ENCODE data around the gene GALK1.
A peak's percentile ranks its signal among the peaks of the same experiment; 100 is the strongest.
"Not testable (repeated sequence)": the region's sequence is repeated elsewhere in the genome, so short reads cannot be mapped to it uniquely, and the experiment has no call there.

GALK1 gene

DNA sequence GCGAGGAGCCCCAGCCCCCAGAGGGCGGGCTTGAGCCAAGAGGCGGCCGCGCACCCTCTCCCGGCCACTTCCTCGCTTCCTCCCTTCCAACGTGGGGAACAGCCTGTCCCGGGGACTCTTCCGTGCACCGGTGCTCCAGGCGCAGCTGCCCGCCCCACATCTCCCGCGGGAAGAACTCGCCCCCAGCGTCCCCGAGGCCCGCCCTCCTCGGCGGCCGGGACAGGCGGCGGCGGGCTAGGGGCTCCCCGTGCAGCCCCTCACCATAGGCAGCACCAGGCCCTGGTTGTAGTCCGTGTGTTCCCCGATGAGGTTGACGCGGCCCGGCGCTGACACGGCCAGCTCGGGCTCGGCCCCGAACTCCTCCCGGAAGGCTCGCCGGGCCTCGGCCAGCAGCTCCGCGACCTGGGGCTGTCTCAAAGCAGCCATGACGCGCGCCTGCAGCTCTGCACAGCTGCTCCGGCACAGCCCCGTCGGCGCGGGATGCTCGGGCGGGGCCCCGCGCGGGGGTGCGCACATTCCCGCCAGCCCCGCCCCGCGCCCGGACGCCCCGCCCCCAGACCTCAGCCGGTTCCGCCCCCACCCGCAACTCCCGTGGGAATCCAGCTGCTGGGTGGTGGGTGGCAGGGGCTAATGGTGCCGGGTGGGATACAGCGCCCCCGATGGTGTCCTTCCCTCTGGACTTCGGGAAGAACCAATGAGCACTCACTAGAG, at the start of gene GALK1:
Gene GALK1, minus strand, starts transcription at position 482 of the 711 bp plus-strand sequence. Its CDS starts 56 bp downstream, at position 426.
- DNase-seq (ENCODE audit: low read depth): peak; percentile 77

DNA sequence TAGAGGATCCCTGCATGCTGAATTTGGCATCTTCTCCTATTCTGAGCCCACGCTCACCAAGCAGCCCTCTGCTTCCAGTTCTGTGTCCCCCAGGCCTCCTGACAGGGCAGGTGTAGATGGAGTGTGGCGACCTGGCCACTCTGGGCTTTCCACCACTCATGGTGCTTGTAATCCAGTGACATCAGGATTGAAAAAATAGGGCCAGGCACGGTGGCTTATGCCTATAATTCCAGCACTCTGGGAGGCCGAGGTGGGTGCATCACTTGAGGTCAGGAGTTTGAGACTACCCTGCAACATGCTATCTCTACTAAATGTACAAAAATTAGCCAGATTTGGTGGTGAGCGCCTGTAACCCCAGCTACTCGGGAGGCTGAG, 49.0 kb upstream of the GALK1 start:
- DNase-seq (ENCODE audit: low read depth): no peak

DNA sequence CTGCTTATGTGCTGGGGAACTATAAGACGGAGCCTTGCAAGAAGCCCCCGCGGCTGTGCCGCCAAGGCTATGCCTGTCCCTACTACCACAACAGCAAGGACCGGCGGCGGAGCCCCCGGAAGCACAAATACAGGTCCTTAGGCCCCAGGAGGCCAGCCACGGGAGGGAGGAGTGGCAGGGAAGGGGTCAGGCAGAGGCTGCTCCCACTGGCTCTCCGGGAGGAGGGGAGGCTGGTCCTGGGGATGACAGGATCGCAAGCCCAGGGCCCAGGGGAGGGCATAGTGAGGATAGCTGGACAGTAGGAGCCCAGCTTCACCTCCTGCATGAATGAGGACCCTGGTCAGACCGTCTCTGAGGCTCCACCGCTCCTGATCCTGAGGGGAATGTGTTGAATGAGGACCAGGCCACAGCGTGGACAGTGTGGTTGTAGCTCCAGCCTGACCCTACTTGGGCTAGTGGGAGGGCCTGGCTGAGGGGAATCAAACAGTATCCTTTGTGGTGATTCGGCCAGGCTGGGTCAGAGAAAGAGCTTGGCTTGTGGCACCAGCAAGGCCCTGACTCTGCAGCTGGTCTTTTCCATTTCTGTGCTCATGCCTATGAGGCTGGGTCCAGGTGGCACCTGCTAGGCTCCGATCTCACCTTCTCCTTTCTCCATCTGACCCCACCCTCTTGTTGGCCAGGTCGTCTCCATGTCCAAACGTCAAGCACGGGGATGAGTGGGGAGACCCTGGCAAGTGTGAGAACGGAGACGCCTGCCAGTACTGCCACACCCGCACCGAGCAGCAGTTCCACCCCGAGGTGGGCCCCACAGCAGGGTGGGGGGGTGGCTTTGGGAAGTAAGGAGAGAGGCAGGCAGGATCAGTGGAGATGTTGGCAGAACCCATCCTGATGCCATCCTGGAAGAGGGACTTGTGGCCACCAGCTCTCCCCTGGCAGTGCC, 48.4 kb upstream of the GALK1 start:
- no peak for DNase-seq (ENCODE audit: low read depth)

DNA sequence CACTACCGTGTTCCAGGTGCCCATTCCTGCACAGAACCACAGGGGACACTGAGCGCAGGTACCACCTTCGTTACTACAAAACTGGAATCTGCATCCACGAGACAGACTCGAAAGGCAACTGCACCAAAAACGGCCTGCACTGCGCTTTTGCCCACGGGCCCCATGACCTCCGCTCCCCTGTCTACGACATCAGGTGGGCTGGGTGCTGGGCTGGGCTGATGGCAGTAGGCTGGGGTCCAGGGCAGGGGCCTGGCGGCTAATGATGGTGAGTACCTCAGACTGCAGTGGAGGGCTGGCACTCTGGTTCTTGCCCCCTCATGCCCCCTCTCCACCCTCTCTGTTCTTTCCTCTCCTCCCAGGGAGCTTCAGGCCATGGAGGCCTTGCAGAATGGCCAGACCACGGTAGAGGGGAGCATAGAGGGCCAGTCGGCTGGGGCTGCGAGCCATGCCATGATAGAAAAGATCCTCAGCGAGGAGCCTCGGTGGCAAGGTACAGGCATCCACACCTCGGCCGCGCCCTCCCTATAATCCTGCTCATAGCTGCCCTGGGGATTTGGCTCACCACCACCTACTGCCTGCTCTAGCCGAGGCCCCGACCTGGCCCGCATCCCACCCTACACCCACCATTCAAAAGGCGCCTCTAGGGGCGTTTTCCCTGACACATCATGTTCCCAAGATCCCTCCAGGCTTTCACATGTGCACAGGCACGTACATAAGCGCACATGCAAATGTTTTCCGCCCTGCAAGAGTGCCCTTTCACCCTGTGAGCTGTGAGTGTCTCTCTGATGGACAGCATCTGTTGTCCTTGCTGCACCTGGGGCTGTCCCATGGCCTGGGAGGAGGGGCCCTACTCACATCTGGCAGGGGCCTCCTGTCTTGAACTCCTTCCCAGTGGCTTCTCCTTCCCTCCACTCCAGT, 47.4 kb upstream of the GALK1 start:
- no peak for DNase-seq (ENCODE audit: low read depth)

DNA sequence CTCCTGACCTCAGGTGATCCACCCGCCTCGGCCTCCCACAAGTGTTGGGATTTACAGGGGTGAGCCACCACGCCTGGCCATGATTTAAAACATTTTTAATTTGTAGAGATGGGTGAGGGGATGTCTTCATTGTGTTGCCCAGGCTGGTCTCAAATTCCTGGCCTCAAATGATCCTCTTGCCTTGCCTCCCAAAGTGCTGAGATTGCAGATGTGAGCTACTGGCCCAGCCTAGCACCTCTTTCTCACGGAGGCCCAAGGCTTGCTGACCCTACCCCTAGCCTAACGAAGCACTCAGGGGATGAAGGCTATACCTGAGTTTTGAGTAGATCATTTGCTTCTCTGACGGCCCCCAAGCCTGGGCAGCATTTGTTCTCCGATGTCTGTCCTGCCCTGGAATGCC, 46.2 kb upstream of the GALK1 start:
- DNase-seq (ENCODE audit: low read depth): no peak

DNA sequence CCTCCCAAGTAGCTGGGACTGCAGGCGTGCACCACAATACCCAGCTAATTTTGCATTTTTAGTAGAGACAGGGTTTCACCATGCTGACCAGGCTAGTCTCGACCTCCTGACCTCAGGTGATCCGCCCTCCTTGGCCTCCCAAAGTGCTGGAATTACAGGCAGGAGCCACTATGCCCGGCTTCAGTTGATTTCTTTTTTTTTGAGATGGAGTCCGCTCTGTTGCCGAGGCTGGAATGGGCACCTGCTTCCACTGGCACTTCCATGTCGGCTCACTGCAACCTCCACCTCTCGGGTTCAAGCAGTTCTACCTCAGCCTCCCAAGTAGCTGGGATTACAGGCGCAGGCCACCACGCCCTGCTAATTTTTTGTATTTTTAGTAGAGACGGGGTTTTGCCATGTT, 45.8 kb upstream of the GALK1 start:
- DNase-seq (ENCODE audit: low read depth): not testable (repeated sequence)

DNA sequence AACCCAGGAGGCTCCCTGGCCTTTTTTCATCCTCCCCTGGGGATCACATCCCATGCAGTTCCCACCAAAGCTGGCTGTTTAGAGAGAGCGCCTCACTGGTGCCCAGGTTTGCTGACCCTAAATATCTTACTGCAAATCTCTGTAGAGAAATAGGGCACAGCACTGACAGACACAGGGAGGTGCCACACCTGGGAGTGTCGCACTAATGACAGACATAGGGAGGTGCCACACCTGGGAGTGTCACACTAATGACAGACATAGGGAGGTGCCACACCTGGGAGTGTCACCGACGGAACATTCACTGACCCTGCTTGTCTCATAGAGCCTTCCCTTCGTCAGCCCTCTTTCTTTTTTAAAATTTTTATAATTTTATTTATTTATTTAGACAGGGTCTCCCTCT, 45.2 kb upstream of the GALK1 start:
- DNase-seq (ENCODE audit: low read depth): no peak

DNA sequence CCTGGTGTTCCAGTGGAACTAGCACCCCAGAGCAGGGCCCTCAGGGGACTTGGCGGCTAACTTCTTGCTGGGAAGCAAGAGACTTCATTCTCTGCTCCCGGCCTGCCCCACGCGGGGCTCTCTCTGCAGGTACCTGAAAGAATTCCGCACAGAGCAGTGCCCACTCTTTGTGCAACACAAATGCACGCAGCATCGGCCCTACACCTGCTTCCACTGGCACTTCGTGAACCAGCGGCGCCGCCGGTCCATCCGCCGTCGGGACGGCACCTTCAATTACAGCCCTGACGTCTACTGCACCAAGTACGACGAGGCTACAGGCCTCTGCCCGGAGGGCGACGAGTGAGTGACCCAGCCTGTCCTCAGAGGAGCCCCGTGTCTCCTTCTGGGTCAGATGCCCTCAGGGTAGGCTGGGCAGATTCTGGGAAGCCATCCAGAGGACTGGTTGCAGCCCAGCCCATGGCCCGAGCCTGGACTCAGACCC, 44.7 kb upstream of the GALK1 start:
- no peak for DNase-seq (ENCODE audit: low read depth)

DNA sequence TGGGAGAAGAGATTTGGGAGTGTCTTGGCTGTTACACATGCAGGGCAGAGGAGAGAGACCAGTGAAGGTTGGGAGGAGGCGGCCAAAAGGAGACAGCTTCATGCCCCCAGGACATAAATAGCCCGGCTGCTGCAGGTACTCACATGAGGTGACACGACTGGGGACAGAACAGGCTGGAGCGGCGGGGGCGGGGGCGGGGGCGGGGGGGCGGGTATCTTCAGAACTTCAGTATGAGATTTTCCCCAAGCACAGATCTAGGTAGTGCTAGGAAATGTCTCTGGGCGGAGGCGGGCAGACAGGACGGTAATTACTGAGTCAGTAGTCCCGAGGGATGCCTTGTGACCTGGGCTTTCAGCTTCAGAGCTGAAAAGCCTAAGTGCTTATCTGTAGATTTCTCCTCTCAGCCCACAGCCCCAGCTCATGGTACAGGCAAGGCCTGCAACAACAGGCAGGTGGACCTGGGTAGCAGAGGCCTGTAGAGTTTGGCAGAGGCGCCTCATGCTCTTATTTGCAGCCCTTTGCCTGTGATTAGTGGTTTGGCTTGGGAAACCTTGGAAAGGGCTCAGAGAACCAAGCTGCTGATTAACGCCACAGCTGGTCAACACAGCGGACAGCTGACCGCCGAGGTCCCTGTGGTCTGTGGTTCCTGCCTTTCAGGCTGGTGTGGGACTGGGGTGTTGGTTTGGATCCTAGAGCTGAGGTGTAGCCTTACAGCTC, 44.1 kb upstream of the GALK1 start:
- DNase-seq (ENCODE audit: low read depth): peak; percentile 46

DNA sequence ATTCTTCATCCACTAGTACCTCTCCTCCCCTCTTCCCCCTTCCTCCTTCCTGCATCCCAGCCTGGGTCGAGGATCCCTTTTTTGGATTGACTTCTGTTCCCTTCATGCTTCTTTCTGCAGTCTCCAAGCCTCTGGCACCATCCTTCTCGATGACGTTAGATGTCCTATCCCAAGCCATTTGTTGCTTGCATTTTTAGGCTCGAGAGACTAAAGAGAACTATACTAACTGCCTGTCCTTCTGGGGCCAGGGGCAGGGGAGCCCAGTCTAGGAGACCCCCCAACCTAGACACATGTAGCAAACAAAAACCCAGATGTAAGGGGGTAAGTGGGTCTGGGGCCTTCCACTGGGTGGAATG, 43.5 kb upstream of the GALK1 start:
- no peak for DNase-seq (ENCODE audit: low read depth)

DNA sequence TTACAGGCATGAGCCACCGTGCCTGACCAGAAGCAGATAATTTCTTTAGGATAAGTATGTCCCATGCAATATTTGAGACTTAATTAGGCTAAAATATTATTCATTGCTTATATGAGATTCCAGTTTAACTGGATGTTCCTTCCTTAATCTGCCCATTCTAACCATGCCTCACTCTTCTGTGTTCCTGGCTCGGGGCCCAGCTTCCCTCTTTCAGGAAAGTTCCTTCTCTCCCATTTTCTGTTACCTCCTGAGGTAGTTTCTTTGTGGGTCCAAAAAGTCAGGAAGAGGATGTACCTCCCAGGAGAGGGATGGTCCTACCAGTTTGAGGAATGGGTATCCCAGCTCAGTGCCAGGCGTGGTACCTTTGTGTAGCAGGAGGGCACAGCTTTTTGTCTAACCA, 42.9 kb upstream of the GALK1 start:
- no peak for DNase-seq (ENCODE audit: low read depth)

DNA sequence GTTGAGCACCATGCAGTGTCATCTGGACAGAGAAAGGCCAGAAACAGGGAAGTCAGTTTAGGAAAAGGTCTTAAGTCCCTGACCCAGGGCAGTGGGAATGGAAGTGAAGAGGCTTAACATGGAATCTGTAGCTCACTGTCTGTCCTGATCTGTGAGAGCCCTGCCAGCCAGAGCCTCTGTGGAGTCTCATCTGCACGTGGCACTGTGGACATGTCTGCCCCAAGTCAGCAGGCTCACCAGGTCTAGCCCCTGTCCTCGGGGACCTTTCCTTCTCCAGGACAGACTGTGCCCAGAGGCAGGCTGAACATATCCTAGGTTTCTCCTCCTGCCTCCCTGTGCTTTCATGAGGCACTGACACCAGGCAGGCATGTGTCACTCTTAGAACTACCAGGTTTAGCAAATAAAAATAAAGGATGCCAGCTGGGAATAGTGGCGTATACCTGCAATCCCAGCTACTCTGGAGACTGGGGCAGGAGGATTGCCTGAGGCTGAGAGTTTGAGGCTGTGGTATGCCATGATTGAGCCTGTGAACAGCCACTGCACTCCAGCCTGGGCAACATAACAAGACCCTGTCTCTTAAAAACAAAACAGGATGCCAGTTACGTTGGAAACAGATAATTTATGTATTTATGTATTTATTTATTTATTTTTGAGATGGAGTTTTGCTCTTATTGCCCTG, 42.0 kb upstream of the GALK1 start:
- no peak for DNase-seq (ENCODE audit: low read depth)

GRCh38 chr17:75803883-75804282, 38.9 kb upstream of the GALK1 start:
- DNase-seq (ENCODE audit: low read depth): no peak

- DNase-seq (ENCODE audit: low read depth): no peak
Measured at GRCh38 chr17:75799402-75799801, 34.4 kb upstream of the GALK1 start.

DNA sequence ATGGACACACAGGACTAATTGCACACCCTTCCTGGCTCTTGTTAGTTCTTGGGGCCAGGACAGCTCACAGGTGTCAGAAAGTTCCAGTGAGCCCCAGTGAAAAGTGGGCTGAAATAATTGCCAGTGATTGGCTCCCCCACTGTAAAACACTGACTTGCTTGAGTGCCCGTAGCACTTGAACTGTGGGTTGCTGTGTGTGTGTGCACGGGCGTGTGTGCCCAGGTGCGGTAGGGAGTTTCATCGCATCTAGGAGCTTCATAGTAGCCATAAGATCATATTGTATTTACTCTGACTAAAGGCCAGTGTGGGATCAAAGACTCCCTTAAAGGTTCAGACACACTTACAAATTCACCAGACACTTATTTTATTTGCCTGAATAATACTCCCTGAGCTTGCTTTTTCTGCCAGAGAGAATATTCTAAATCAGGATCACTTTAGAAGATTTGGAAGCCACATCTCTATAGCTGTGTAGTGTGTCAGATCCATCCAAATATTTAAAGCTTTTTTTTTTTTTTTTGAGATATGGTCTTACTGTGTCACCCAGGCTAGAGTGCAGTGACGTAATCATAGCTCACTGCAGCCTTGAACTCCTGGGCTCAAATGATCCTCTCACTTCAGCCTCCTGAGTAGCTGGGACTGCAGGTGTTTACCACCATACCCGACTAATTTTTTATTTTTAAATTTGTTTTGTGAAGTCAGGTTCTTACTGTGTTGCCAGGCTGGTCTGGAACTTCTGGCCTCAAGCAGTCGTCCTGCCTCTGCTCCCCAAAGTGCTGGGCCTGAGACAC, 31.0 kb upstream of the GALK1 start:
- no peak for DNase-seq (ENCODE audit: low read depth)

DNA sequence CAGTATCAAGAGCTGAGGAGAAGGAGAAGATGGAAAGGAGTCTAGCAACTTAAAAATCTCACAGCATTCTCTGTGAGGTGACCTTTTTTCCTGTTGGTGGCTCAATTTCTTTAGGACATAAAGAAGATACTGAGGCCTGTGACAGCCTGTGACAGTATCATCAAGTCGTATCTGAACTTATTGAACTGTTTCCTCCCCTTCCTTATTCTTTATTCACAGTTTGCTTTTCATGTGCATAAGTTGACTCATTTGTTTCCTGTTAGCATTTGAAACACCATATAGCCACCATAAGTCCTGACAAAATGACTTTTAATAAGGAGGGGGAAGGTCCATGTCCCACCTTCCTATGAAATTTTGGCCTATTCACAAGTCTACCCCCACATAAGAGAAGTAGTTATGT, 28.5 kb upstream of the GALK1 start:
- DNase-seq (ENCODE audit: low read depth): no peak

DNA sequence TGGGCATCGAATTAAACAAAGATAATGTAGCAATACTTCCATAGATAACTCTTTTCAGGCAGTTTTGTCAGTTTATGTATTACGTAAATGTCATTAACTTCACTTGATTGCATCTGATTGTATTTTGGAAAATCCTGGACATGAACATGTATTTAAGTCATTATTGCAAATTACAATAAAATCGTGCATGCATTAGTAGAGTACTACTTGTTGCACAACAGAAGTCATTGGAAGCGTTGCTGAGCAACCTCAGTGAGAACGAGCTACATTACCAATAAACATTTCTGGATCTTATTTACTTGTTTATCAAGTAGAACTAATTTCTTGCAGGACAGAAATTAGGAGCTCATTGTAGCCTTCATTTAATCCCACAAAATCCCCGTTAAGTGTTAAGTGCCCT, 26.3 kb upstream of the GALK1 start:
- no peak for DNase-seq (ENCODE audit: low read depth)

DNA sequence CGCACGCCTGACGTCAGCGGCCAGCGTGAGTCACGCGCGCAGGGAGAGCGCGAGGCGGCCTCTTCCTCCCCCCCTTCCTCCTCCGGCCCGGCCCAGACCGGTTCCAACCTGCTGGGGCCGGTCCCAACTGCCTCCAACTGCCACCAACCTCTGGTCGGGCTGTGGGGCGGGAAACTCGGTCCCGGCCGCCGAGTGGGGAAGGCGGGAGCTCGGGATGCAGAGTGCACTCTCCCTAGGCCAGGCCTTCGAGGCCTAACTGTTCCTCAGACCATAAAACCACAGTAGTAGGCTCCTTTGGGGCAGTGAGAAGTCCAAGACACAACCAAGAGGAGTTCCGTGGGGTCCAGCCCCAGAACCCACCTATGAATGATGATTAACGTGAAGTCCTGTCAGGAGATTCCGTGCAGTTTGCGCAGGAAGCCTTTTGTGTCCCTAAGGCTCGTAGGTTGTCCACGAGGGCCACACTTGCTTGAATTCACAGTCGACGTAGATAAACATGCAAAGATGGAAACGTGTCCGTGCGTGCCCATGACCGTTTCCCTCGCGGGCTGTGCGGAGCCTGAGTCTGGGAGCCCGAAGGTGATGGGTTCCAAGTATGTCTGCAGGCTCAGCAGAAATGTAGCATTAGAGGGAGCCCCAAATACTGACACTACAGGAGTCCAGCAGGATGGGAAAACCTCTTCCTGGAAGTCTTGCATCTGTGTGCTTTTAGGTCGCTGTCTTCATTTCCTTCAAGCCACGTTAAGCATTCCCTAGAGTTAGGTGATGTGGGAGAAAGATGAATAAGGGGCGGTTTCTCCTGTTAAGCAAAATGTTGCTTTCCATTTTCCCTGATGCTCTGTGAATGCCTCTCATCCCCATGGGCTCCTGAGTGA, 20.3 kb upstream of the GALK1 start:
- peak; percentile 94 for DNase-seq (ENCODE audit: low read depth)

- DNase-seq (ENCODE audit: low read depth): peak; percentile 100
Measured at GRCh38 chr17:75784473-75785015, 19.6 kb upstream of the GALK1 start, which contains the start of gene UNK. UNK (plus strand) TSS chr17:75784806; CDS start chr17:75784881, 75 bp downstream.

Measured in ELR (cell line).